CD4-positive, alpha-beta T cell treated with Interleukin-17A for 4 hours (primary cell): ENCODE results near the gene SEL1L.
"Not testable (repeated sequence)": the region's sequence is repeated elsewhere in the genome, so short reads cannot be mapped to it uniquely, and the experiment has no call there.

ENCODE experiments used
- DNase-seq: peaks from one replicate; pipeline ENCODE4 v3.0.0-alpha.2; 2020; ENCODE audit warnings: mixed read lengths

Gene SEL1L

DNA sequence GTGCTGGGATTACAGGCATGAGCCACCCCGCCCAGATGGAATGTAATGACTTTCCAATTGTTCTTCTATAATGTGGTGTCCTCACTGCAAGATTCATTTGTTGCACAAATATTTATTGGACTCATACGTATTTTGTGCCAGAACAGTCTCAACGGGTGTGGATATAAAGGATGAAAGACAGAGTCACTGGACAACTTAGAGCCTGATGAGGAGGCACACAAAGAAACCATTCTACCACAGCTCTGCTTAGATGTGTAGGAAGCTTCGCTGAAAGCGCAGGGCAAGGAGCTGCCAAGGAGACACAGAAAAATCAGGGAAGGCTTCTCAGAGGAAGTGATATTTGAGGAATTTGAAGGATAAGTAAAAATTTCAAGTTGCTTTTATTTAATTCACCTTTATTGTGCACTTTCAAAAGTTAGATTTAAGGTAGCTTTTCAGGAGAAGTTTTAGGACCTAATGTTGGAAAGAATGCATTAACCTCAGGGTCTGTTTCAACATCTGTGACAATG lies 92.0 kb downstream of the SEL1L start:
- DNase-seq, result no peak

- DNase-seq, result no peak
Observed at GRCh38 chr14:81440041-81440440, 93.6 kb downstream of the SEL1L start.

GRCh38 chr14:81437244-81437643 lies 96.4 kb downstream of the SEL1L start:
- DNase-seq, result no peak

- peak; percentile 40 for DNase-seq
Observed at GRCh38 chr14:81436296-81437138, 97.1 kb downstream of the SEL1L start.

GRCh38 chr14:81435391-81436295 lies 98.0 kb downstream of the SEL1L start:
- DNase-seq, result peak; percentile 17

DNA sequence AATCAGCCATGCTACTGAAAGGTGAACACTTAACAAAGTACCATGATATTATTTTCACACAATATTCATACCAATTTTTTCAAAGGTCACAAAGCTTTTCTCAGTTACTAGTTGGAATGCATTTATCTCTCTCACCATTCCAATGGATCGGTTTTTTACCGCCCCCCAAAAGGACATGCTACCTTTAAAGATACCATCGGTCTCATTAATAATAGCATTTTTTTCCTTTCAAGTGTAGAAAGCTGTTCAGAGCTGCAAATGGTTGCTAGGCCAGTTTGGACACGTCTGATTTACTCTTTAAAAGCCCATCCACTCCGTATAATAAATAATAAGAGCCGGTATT lies 98.6 kb downstream of the SEL1L start:
- no peak for DNase-seq

- DNase-seq, result no peak
Observed at GRCh38 chr14:81434230-81434629, 99.4 kb downstream of the SEL1L start.

DNA sequence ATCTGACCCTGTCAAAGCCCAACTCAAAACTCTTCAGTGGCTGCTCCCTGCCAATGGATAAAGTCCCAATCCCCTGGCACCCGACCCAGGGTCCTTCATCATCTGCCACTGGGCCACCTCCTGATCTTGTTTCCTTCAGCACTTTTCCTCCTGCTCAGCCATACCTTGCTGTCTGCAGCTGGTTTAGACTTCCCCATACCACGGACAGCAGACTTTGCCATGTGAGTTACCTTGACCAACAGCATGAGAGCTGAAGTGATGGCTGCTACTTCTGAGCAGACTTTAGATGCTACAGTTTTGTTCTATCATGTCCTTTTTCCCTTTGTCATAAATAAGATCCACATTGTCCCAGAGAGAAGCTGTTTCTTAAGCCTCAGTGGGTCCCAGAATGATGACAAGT lies 100.3 kb downstream of the SEL1L start:
- no peak for DNase-seq

DNA sequence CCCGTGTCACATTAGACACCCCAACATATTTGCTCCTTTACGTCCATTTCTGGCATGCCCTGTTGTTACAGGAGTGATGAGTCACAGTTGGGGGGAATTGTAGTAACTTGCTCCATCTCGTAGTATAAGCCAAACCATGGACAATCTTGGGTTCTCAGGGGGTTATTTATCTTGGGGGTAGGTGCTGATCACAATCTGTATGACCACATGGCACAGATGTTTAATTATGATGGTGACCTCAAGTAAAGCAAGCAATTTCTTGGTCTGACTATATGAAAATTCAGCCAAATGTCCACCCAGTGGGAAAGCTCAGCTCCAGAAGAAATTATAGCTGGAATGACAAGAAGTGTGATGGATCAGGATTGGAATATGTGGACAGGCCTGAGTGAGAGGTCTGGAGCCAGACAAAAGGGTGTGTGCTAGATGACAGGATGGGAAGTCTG lies 101.4 kb downstream of the SEL1L start:
- DNase-seq, result no peak

GRCh38 chr14:81430235-81430634 lies 103.4 kb downstream of the SEL1L start:
- DNase-seq, result no peak

- not testable (repeated sequence) for DNase-seq
Observed at GRCh38 chr14:81429749-81430148, 103.9 kb downstream of the SEL1L start.

DNA sequence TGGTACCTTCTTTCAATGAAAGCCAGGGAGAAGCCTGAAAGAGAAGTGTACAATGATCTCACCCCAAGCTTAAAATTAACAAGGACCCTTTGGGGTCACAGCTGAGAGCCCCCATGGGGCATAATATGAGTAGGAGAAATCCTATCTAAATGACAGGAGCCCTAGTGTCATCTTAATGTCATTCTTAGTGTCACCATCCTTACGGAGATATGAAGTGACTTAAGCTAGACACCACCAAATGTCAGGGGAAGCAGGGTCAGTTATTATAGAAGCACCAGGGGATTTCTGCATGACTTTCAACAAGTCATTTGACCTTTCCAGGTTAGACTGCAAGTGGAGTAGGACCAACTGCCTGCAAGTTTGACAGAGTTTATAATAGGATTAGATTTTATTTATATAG lies 104.6 kb downstream of the SEL1L start:
- no peak for DNase-seq

GRCh38 chr14:81427348-81428058 lies 106.2 kb downstream of the SEL1L start:
- DNase-seq, result no peak

- no peak for DNase-seq
Observed at GRCh38 chr14:81423504-81423903, 110.1 kb downstream of the SEL1L start.
